NCI-H2107 (cell line): ENCODE data around the gene TENM4.

Experiments
- DNase-seq: peaks from one replicate; lab custom pipeline; 2025; lab: John Stamatoyannopoulos, UW

Gene TENM4

DNA sequence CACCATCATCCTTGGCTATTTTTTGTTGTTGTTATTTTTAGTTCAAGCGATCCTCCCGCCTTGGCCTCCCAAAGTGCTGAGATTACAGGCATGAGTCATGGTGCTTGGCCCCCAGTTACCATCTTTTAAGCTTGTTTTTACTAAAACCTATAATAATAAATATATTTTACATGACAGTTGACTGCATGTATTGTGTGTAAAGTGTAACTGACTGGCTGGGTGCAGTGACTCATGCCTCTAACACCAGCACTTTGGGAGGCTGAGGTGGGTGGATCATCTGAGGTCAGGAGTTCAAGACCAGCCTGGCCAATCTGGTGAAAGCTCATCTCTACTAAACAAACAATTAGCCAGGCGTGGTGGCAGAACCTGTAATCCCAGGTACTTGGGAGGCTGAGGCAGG is 386.2 kb downstream of the TENM4 start:
- no peak for DNase-seq

- DNase-seq = no peak
Observed at GRCh38 chr11:79052544-79052943, 388.3 kb downstream of the TENM4 start.

- DNase-seq = no peak
Observed at GRCh38 chr11:79050786-79051185, 390.0 kb downstream of the TENM4 start.

DNA sequence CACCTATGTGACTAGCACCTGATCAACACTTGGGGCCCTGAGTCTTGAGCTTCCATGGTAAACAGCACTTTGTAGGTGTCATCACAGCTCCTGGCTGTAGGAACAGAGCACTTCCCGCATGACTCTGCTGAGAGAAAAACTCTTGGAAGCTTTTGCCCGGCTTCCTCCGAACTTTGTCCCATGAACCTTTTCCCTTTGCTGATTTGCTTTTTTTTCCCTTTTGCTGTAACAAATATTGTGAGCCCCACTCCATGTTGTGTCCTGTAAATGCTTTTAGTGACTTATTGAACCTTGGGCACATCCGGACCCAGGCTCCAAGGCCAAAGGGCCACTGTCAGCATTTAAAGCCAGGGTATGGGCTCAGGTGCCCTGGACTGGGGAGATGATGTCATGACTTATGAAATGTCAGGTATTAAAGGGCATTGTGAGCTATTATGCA is 391.1 kb downstream of the TENM4 start:
- DNase-seq = no peak

DNA sequence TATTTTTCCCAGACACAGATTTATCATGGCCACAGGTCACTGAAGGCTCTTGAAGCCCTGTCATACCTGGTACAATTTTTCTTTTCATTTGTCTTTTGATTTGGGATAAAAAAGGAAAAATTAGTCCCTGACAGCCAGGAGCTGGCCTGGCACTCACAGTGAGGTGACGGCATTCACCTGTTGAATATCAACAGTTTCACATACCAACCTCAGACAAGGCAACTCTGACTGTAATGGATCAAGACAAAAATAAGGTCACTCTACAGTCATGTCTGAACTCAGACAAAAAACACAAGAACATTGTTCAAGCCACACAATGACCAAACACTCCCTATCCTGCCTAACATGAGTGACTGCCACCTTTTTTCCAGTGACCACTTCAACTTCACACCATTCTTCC is 392.9 kb downstream of the TENM4 start:
- DNase-seq = no peak

DNA sequence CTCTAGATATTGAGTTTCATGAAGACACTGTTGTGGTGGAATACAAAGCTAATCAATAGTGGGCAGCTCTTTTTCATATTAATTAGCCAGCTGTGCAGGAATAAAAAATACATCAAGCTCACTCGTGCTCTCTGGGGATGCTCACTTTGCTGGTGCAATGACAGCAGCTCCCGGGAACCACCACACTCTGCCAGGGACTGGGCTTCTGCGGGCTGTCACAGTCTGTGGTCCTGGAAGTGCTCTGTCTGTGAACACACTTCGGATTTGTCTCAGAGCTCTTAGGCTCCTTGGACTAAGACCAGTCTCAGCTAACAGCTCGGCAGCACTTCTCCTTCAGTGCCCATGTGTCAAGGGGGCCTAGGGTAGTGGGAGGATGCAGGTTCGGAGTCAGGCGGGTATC is 393.5 kb downstream of the TENM4 start:
- no peak for DNase-seq

GRCh38 chr11:79046366-79046765 is 394.5 kb downstream of the TENM4 start:
- no peak for DNase-seq

- no peak for DNase-seq
Observed at GRCh38 chr11:79045800-79046304, 395.0 kb downstream of the TENM4 start.

- no peak for DNase-seq
Observed at GRCh38 chr11:79045018-79045799, 395.6 kb downstream of the TENM4 start.

GRCh38 chr11:79044201-79044600 is 396.6 kb downstream of the TENM4 start:
- no peak for DNase-seq

DNA sequence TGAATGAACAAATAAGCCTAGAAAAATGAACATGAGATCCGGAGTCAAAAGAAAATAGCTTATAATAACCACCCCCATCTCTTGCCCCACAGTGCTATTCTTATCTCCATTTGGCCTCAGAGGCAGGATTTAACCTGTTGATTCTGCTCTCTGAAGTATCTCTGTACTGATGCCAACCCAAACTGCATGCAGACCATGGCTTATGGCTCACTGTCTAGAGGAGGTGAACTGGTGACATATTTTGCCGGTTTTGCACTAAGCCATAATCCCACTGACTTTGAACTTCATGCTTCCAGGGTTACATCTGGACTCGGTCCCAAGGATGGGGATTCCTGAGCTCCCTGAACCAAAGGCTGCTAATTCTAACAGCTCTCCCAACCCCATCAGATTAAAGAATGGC is 397.1 kb downstream of the TENM4 start:
- DNase-seq = no peak

DNA sequence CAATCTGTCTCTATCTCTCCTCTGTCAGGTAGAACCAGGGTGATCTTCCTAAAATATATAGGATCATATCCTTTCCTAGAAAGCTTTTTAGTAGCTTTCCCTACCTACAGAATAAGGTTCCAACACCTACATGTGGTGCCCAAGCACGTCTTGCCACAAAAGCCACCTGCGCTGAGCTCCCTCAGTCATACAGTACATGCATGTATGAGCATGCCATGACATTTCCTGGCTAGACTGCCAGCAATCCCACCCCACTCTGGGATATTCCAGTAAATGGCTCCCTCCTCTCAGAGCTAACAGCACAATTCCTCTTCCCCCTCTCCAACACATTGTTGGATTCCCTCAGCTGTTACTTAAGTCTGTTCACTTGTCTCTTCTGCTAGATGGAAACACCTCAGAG is 398.0 kb downstream of the TENM4 start:
- DNase-seq = no peak

DNA sequence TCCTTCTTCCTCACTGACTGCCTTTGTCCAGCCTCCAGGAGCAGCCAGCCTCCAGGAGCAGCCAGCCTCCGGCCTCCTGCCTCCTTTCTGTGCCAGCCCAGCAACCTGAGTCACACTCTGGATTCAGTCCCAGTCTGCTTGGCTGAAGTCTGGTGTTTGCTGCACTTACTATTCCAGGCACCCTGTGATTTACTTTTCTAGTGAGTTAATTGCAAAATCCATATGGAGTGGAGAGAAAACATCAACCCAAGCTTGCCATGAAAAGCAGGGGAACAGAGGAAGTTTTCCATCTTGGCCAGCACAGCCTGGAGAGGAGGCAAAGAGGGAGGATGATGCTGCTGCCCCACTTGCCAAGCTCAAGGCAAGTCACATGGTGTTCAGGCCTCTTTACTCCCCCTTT is 400.5 kb downstream of the TENM4 start:
- DNase-seq = no peak

DNA sequence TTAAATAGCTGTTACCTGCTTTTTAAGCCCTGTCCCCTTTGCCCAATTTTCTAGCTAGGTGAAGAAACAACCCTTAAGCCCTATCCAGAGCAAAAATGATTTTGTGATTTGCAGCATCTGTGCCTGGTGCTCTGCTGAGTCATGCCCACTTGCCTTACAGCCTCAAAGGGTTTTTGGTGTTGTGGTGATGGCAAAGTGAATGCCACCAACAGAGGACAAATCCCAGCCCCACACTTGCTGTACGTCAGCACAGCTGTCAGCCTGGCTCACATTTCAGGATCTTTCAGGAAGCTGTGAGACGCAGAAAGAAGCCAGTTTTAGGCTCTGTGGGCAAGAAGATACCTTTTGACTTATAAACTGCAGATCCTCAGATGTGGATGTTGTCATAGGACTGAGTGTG is 401.7 kb downstream of the TENM4 start:
- DNase-seq = no peak

GRCh38 chr11:79035881-79036280 is 404.9 kb downstream of the TENM4 start:
- DNase-seq = no peak

DNA sequence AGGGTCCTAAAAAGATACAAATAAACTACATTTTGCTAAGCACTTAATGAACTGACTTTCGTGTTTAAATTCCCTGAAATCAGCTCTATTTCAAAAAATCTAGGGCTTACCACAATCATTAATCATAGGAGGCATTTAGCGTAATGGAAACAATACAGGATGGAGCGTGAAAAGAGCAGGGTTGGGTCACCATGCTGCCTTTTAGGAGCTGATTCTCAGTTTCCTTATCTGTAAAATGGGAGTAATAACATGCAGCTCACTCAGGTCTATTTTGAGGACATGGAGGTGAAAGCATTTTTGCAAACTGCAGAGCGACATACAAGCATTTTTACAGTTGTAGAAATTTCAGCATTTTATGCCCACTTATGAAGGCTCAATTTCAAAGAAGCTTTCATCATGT is 407.0 kb downstream of the TENM4 start:
- no peak for DNase-seq

GRCh38 chr11:79030448-79030847 is 410.4 kb downstream of the TENM4 start:
- no peak for DNase-seq

DNA sequence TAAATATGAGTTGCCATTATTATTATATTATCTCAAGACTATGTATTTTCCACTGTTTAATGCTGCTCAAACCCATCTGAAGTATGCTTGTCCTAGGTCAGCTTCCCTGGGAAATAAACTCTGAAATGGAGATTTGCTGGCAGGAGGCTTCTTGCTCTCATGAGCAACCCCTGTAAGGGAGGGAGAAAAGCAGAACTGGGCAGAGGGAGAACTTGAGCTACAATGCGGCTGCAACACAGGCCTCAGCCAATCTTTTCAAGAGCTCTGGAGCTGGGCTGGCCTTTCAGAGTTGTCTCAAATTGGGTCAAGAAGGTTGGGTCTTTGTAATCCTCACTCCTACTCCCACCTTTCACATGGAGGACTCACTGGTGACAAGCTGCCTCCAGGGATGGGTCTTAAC is 412.6 kb downstream of the TENM4 start:
- no peak for DNase-seq

- no peak for DNase-seq
Observed at GRCh38 chr11:79026803-79027445, 413.9 kb downstream of the TENM4 start.

- DNase-seq = no peak
Observed at GRCh38 chr11:79025622-79026021, 415.2 kb downstream of the TENM4 start.

GRCh38 chr11:79025097-79025496 is 415.7 kb downstream of the TENM4 start:
- DNase-seq = no peak

GRCh38 chr11:79022265-79022664 is 418.6 kb downstream of the TENM4 start:
- DNase-seq = no peak

DNA sequence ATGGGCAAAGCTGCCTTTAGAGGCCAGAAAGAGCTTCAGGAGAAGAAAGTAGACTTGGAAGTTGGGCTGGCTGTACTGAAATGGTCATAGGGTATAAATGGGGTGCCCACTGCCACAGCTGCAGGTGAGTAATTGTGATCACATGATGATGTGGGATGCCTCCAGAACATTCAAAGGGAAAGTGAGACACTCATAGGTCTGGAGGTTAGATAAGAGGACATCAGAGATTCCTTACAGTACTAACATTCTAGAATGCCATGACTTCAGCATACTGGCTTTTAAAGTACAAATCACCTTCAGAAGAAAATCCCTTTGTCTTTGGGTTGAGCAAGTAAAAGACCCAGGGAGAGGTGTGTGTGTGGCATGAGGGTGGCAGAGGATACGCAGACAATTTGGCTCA is 419.2 kb downstream of the TENM4 start:
- no peak for DNase-seq

GRCh38 chr11:79019975-79020374 is 420.9 kb downstream of the TENM4 start:
- no peak for DNase-seq
